ENCODE measurements around the gene FMN2.

Gene FMN2

DNA sequence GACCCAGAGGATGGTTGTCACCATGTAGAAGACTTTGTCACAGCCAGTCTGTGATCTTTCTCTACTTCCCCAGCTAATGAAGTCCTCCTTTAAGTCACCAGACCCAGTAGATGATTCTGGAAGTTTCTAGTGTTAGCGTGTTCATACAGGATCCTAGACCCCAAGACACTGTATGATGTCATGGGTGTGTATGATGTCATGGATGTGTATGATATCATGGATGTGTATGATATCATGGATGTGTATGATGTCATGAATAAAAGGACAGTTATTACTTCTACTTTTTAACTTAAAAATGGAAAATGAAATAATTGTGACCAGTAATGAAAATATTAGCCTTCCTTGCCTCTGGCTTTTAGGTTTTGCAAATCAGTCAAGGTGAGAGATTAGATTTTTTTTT, 260.0 kb downstream of the FMN2 start:
- Histone ChIP-seq H3K36me3 (ENCODE audit: insufficient read depth) (no peaks in the 10 kb centered on the region), H3K9ac (no peak overlapping the region), H3K4me2 (no peak overlapping the region), H3K4me1 (ENCODE audit: low read depth, poor library complexity, severe bottlenecking) (no peaks in the 10 kb centered on the region), H2AFZ (ENCODE audit: low read depth) (no peak overlapping the region), H4K20me1 (ENCODE audit: insufficient read depth) (no peaks in the 10 kb centered on the region), H3K4me3 (IDR thresholded peaks at IDR 0.05; ENCODE audit: insufficient read depth, low read depth, low read length) (no peak overlapping the region), H3K27ac (no peak overlapping the region), H3K79me2 (ENCODE audit: insufficient read depth, low read depth) (no peaks in the 10 kb centered on the region), H3K27me3 (ENCODE audit: insufficient read depth, low read depth) (no peaks in the 10 kb centered on the region)
- TF ChIP-seq, protein P1, sequence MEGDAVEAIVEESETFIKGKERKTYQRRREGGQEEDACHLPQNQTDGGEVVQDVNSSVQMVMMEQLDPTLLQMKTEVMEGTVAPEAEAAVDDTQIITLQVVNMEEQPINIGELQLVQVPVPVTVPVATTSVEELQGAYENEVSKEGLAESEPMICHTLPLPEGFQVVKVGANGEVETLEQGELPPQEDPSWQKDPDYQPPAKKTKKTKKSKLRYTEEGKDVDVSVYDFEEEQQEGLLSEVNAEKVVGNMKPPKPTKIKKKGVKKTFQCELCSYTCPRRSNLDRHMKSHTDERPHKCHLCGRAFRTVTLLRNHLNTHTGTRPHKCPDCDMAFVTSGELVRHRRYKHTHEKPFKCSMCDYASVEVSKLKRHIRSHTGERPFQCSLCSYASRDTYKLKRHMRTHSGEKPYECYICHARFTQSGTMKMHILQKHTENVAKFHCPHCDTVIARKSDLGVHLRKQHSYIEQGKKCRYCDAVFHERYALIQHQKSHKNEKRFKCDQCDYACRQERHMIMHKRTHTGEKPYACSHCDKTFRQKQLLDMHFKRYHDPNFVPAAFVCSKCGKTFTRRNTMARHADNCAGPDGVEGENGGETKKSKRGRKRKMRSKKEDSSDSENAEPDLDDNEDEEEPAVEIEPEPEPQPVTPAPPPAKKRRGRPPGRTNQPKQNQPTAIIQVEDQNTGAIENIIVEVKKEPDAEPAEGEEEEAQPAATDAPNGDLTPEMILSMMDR (conservative IDR thresholded peaks at IDR 0.05; ENCODE audit: low read depth, low read length), result no peak

DNA sequence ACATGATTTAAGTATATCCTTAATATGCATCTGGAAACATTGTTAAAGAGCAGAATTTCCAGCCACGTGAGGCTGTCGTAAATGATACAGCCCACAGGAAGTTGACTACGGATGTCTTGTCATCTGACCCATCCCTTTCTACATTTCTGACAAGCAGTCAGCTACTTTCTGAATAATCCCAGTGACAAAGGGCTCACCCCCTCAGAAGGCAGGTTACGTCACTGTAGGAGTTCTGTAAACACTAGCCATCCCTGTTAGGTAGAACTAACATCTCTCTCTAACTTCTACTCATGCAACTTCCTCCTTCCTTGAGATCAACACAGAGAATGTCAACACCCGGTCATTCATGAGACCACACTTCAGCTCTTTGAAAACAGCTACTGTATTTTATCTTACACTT, 261.1 kb downstream of the FMN2 start:
- Histone ChIP-seq H4K20me1 (ENCODE audit: insufficient read depth) (no peaks in the 10 kb centered on the region), H3K27me3 (ENCODE audit: insufficient read depth, low read depth) (no peaks in the 10 kb centered on the region), H3K4me3 (IDR thresholded peaks at IDR 0.05; ENCODE audit: insufficient read depth, low read depth, low read length) (no peak overlapping the region), H3K27ac (no peak overlapping the region), H3K4me1 (ENCODE audit: low read depth, poor library complexity, severe bottlenecking) (no peaks in the 10 kb centered on the region), H3K9ac (no peak overlapping the region), H2AFZ (ENCODE audit: low read depth) (no peak overlapping the region), H3K36me3 (ENCODE audit: insufficient read depth) (no peaks in the 10 kb centered on the region), H3K79me2 (ENCODE audit: insufficient read depth, low read depth) (no peaks in the 10 kb centered on the region), H3K4me2 (no peak overlapping the region)
- TF ChIP-seq, protein P1 (conservative IDR thresholded peaks at IDR 0.05; ENCODE audit: low read depth, low read length), result no peak

DNA sequence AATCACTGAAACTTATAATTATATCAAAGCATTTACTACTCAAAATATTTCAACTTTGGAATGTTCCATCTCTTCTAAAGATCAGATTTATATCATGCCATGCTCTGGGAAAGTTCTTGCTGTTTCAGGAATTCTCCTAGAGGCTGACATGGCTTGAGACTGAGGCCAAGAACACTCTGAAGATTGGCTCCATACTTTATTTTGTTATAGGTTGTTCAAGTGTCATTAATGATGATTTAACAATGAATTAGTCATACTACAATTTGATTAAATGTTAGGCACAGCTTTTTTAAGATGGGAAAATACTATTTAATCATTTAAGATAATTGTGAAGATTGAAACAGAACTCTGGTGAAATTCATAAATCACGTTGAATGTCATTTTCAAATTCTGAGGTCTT, 264.9 kb downstream of the FMN2 start:
- H2AFZ ChIP-seq (ENCODE audit: low read depth), result no peak overlapping the region
- no peak overlapping the region for H3K9ac ChIP-seq
- TF ChIP-seq, protein P1 (conservative IDR thresholded peaks at IDR 0.05; ENCODE audit: low read depth, low read length), result no peak
- H3K79me2 ChIP-seq (ENCODE audit: insufficient read depth, low read depth), result no peaks in the 10 kb centered on the region
- H3K4me1 ChIP-seq (ENCODE audit: low read depth, poor library complexity, severe bottlenecking), result no peaks in the 10 kb centered on the region
- no peak overlapping the region for H3K4me2 ChIP-seq
- no peaks in the 10 kb centered on the region for H3K27me3 ChIP-seq (ENCODE audit: insufficient read depth, low read depth)
- no peak overlapping the region for H3K4me3 ChIP-seq (IDR thresholded peaks at IDR 0.05; ENCODE audit: insufficient read depth, low read depth, low read length)
- H4K20me1 ChIP-seq (ENCODE audit: insufficient read depth), result no peaks in the 10 kb centered on the region
- no peak overlapping the region for H3K27ac ChIP-seq
- no peaks in the 10 kb centered on the region for H3K36me3 ChIP-seq (ENCODE audit: insufficient read depth)

- Histone ChIP-seq H3K4me2 (no peak overlapping the region), H3K4me1 (ENCODE audit: low read depth, poor library complexity, severe bottlenecking) (no peaks in the 10 kb centered on the region), H3K9ac (no peak overlapping the region), H3K27ac (no peak overlapping the region), H3K4me3 (IDR thresholded peaks at IDR 0.05; ENCODE audit: insufficient read depth, low read depth, low read length) (no peak overlapping the region), H3K27me3 (ENCODE audit: insufficient read depth, low read depth) (no peaks in the 10 kb centered on the region), H2AFZ (ENCODE audit: low read depth) (no peak overlapping the region), H3K36me3 (ENCODE audit: insufficient read depth) (no peaks in the 10 kb centered on the region), H4K20me1 (ENCODE audit: insufficient read depth) (no peaks in the 10 kb centered on the region), H3K79me2 (ENCODE audit: insufficient read depth, low read depth) (no peaks in the 10 kb centered on the region)
- TF ChIP-seq, protein P1 (conservative IDR thresholded peaks at IDR 0.05; ENCODE audit: low read depth, low read length), result no peak
These were observed 270.4 kb downstream of the FMN2 start for GRCh38 chr1:240362046-240362445.
